H1 (cell line): ENCODE results near the gene ECE2. TPM values are rescaled to one million over a fixed set of nuclear protein-coding genes. Genes with fewer than 3 reads are reported as not detected.
A peak's percentile ranks its signal among the peaks of the same experiment; 100 is the strongest.

ENCODE experiments used
- CTCF ChIA-PET: fragments of 300-600 bp; sonication (Branson Sonifier 250); formaldehyde crosslinking; loops from one replicate; lab custom pipeline; 2021; ENCODE audit not compliant: partially characterized antibody; lab: Charles Lee
- POLR2A ChIA-PET: fragments of 300-600 bp; sonication (Branson Sonifier 250); formaldehyde crosslinking; loops from one replicate; lab custom pipeline; 2021; ENCODE audit warnings: inconsistent platforms; ENCODE audit not compliant: partially characterized antibody; lab: Charles Lee
- DNase-seq, 2 experiments: peaks; one replicate each; pipeline versions ENCODE4 v3.0.0 to v3.0.0-alpha.2; 2010 to 2022; ENCODE audit warnings: low spot score in 2 of 2, low read depth in 1 of 2, mixed read lengths in 1 of 2
- FAIRE-seq: peaks from 2 replicates; lab custom pipeline; 2011; peaks lifted over from hg19 to GRCh38; lab: Jason Lieb, UNC
- H2AFZ ChIP-seq: 2 replicates; pipeline ENCODE4 v1.8.1; 2012; ENCODE audit warnings: low read length, inconsistent platforms
- H2AK5ac ChIP-seq: 2 replicates; pipeline ENCODE4 v1.6.1; 2013; ENCODE audit warnings: low read depth, low read length
- H2BK120ac ChIP-seq: replicated peaks from 2 replicates; pipeline ENCODE3; 2013; ENCODE audit warnings: low read depth, low read length, inconsistent platforms
- H2BK12ac ChIP-seq: 2 replicates; pipeline ENCODE4 v1.6.1; 2013; ENCODE audit warnings: low read depth, low read length
- H2BK15ac ChIP-seq: 2 replicates; pipeline ENCODE4 v1.6.1; 2013; ENCODE audit warnings: low read length
- H2BK20ac ChIP-seq: 2 replicates; pipeline ENCODE4 v1.6.1; 2013; ENCODE audit warnings: low read length
- H2BK5ac ChIP-seq: 2 replicates; pipeline ENCODE4 v1.6.1; 2013; ENCODE audit warnings: low read depth, low read length
- H3K14ac ChIP-seq: 2 replicates; pipeline ENCODE4 v1.6.1; 2013; ENCODE audit warnings: inconsistent platforms; ENCODE audit not compliant: insufficient read length
- H3K18ac ChIP-seq: 2 replicates; pipeline ENCODE4 v1.6.1; 2013; ENCODE audit warnings: low read length; ENCODE audit errors: extremely low read depth
- H3K23ac ChIP-seq: 2 replicates; pipeline ENCODE4 v1.6.1; 2013; ENCODE audit warnings: inconsistent platforms; ENCODE audit not compliant: insufficient read length
- H3K23me2 ChIP-seq: 2 replicates; pipeline ENCODE4 v1.6.1; 2013; ENCODE audit warnings: low read depth, low read length
- H3K27ac ChIP-seq: 2 replicates; pipeline ENCODE4 v1.6.1; 2011; ENCODE audit warnings: low read depth, low read length, inconsistent platforms
- H3K27me3 ChIP-seq, 4 experiments: replicated peaks in 1 of 4; 1 replicate in 1 of 4; 2 replicates in 3 of 4; pipeline versions ENCODE4 v1.6.1 to v1.8.1; 2011 to 2013; ENCODE audit warnings: low read length in 3 of 4, mild to moderate bottlenecking in 3 of 4, inconsistent platforms in 2 of 4, mixed read lengths in 2 of 4, moderate library complexity in 1 of 4; ENCODE audit not compliant: control insufficient read depth in 3 of 4, insufficient read depth in 3 of 4; ENCODE audit errors: extremely low read depth in 1 of 4
- H3K36me3 ChIP-seq, 4 experiments: 2 replicates each; pipeline versions ENCODE4 v1.6.1 to v1.8.1; 2011 to 2013; ENCODE audit warnings: mild to moderate bottlenecking in 4 of 4, low read length in 3 of 4, moderate library complexity in 2 of 4, control low read depth in 1 of 4, inconsistent platforms in 1 of 4; ENCODE audit not compliant: insufficient read depth in 4 of 4, control insufficient read depth in 2 of 4
- H3K4ac ChIP-seq: replicated peaks from 2 replicates; pipeline ENCODE3; 2013; ENCODE audit warnings: low read length, low read depth, mixed read lengths, inconsistent platforms; ENCODE audit not compliant: insufficient read length
- H3K4me1 ChIP-seq, 4 experiments: replicated peaks in 1 of 4; 1 replicate in 1 of 4; 2 replicates in 3 of 4; pipeline versions ENCODE4 v1.6.1 to v1.8.1; 2011 to 2013; ENCODE audit warnings: low read length in 3 of 4, inconsistent platforms in 2 of 4, mixed read lengths in 1 of 4; ENCODE audit not compliant: insufficient read depth in 4 of 4, control insufficient read depth in 3 of 4
- H3K4me2 ChIP-seq, 2 experiments: 2 replicates each; pipeline versions ENCODE4 v1.6.1 to v1.8.1; 2011 to 2013; ENCODE audit warnings: low read depth in 2 of 2, low read length in 2 of 2, control low read depth in 1 of 2, inconsistent platforms in 1 of 2, mild to moderate bottlenecking in 1 of 2; ENCODE audit not compliant: insufficient read depth in 1 of 2
- H3K4me3 ChIP-seq, 4 experiments: fragments of 200-600, 300-600 bp in 1 of 4; sonication (generic), shearing (Covaris generic), sonication (Bioruptor Twin) in 1 of 4; 2 replicates each; pipeline versions ENCODE4 v1.5.1 to v1.8.1; 2011 to 2016; ENCODE audit warnings: low read length in 4 of 4, low read depth in 3 of 4, control low read depth in 2 of 4, inconsistent platforms in 2 of 4, mild to moderate bottlenecking in 2 of 4, mixed read lengths in 1 of 4, moderate library complexity in 1 of 4; ENCODE audit not compliant: insufficient read depth in 2 of 4; ENCODE audit errors: extremely low read depth in 1 of 4
- H3K56ac ChIP-seq: replicated peaks from 2 replicates; pipeline ENCODE3; 2013; ENCODE audit warnings: low read depth, mild to moderate bottlenecking, mixed read lengths, low read length, inconsistent platforms; ENCODE audit not compliant: insufficient read length
- H3K79me1 ChIP-seq: 2 replicates; pipeline ENCODE4 v1.6.1; 2013; ENCODE audit warnings: low read depth, low read length, control low read depth
- H3K79me2 ChIP-seq, 2 experiments: 2 replicates each; pipeline versions ENCODE4 v1.6.1 to v1.8.1; 2012 to 2013; ENCODE audit warnings: low read length in 2 of 2, mild to moderate bottlenecking in 2 of 2, inconsistent platforms in 1 of 2; ENCODE audit not compliant: insufficient read depth in 2 of 2, control insufficient read depth in 1 of 2
- H3K9ac ChIP-seq, 4 experiments: replicated peaks in 1 of 4; 1 replicate in 1 of 4; 2 replicates in 3 of 4; pipeline versions ENCODE4 v1.6.1 to v1.8.1; 2011 to 2013; ENCODE audit warnings: low read depth in 3 of 4, low read length in 3 of 4, control low read depth in 2 of 4, mild to moderate bottlenecking in 2 of 4, moderate library complexity in 2 of 4, inconsistent platforms in 1 of 4; ENCODE audit errors: extremely low read depth in 1 of 4
- H3K9me3 ChIP-seq, 2 experiments: 2 replicates each; pipeline versions ENCODE4 v1.6.1 to v1.8.1; 2012 to 2013; ENCODE audit warnings: mild to moderate bottlenecking in 2 of 2, moderate library complexity in 2 of 2, control low read depth in 1 of 2, inconsistent platforms in 1 of 2, low read depth in 1 of 2, low read length in 1 of 2, mixed read lengths in 1 of 2; ENCODE audit not compliant: insufficient read depth in 2 of 2
- H4K20me1 ChIP-seq, 2 experiments: replicated peaks in 1 of 2; 2 replicates each; pipeline versions ENCODE3 to v1.8.1; 2011 to 2013; ENCODE audit warnings: inconsistent platforms in 2 of 2, low read length in 2 of 2, mild to moderate bottlenecking in 1 of 2; ENCODE audit not compliant: insufficient read depth in 2 of 2, control insufficient read depth in 1 of 2
- H4K5ac ChIP-seq: 2 replicates; pipeline ENCODE4 v1.6.1; 2013; ENCODE audit warnings: low read length, low read depth, mixed read lengths, inconsistent platforms; ENCODE audit not compliant: insufficient read length
- H4K8ac ChIP-seq: 2 replicates; pipeline ENCODE4 v1.8.0; 2013; ENCODE audit warnings: mild to moderate bottlenecking, moderate library complexity, low read length, inconsistent platforms; ENCODE audit not compliant: insufficient read depth; ENCODE audit errors: extremely low read depth
- H4K91ac ChIP-seq: replicated peaks from 2 replicates; pipeline ENCODE3; 2013; ENCODE audit warnings: low read length, mixed read lengths, inconsistent platforms; ENCODE audit not compliant: insufficient read length
- HDAC6 ChIP-seq: IDR thresholded peaks from one replicate; pipeline ENCODE4 v1.7.1; 2012; ENCODE audit warnings: low read depth, mild to moderate bottlenecking, inconsistent platforms, low read length, moderate library complexity
- POLR2AphosphoS5 ChIP-seq: IDR thresholded peaks from 2 replicates; pipeline ENCODE4 v1.6.1; 2011; ENCODE audit warnings: low read depth, low read length
- RAD21 ChIP-seq, 2 experiments: IDR thresholded peaks in 1 of 2; conservative IDR thresholded peaks in 1 of 2; 2 replicates each; pipeline ENCODE4 v1.6.1; 2011; ENCODE audit warnings: low read depth in 2 of 2, low read length in 2 of 2, improper control_type of control experiment in 1 of 2, inconsistent platforms in 1 of 2, mild to moderate bottlenecking in 1 of 2, moderate library complexity in 1 of 2
- TBP ChIP-seq: IDR thresholded peaks from 2 replicates; pipeline ENCODE4 v1.6.1; 2011; ENCODE audit warnings: low read depth, low read length, improper control_type of control experiment
- WGBS, 2 experiments: shearing (Covaris generic) in 1 of 2; methylation state at CpG; one replicate each; pipeline versions ENCODE4 v1.1.6 to v1.1.7; 2013 to 2015; ENCODE audit warnings: low lambda C conversion rate in 2 of 2, mixed read lengths in 2 of 2, inconsistent platforms in 1 of 2, low coverage in 1 of 2, missing lambda C conversion rate in 1 of 2; ENCODE audit not compliant: insufficient replicate concordance in 2 of 2, insufficient coverage in 1 of 2, insufficient read length in 1 of 2; ENCODE audit errors: extremely low coverage in 1 of 2, missing lambda C conversion rate in 1 of 2; 5-methylcytosine and 5-hydroxymethylcytosine counted together
- polyA plus RNA-seq, 7 experiments: library from polyadenylated mRNA; depleted of rRNA in 3 of 7; stranded (reverse) in 5 of 7; unstranded in 2 of 7; fragments of >200 nt in 5 of 7; fragments of 200-250 nt in 2 of 7; gene quantifications; 1 replicate in 5 of 7; 2 replicates in 1 of 7; 4 replicates in 1 of 7; pipeline versions ENCODE4 v1.2.1 to v1.2.3, GENCODE V29; 2011 to 2013; ENCODE audit warnings: missing spikeins in 2 of 7, mixed read lengths in 2 of 7
- total RNA-seq: library from RNA; stranded (reverse); fragmentation: NEBNext Ultra II Directional; extraction: Animal tissue kit (Norgen Biotek cat#: 25700); gene quantifications from 2 replicates; pipeline ENCODE4 v1.2.1, GENCODE V29; 2021
- TF ChIP-seq, protein P1 (sequence below): IDR thresholded peaks from 2 replicates; pipeline ENCODE4 v1.6.1; 2012; ENCODE audit warnings: inconsistent platforms
- TF ChIP-seq, protein P2 (sequence below), 3 experiments: IDR thresholded peaks; 1 replicate in 2 of 3; 2 replicates in 1 of 3; pipeline versions ENCODE4 v1.5.1 to v1.6.1; 2011; ENCODE audit warnings: low read length in 3 of 3, mild to moderate bottlenecking in 3 of 3, inconsistent platforms in 2 of 3, low read depth in 1 of 3, moderate library complexity in 1 of 3; ENCODE audit not compliant: insufficient read depth in 1 of 3; ENCODE audit errors: control extremely low read depth in 1 of 3

The ECE2 gene
- total and polyA plus RNA-seq, 2 of the 8 experiments (the other 6 are each of a cell fraction or from before 2014, with no cell fraction given): 0.44 to 0.86 TPM

- no peak overlapping the region for H2BK5ac ChIP-seq
- 16% methylated on average over 38 of the region's 46 CpGs; no CpG with 5 or more reads in 1 of the 2 experiments for WGBS, 2 experiments
- 0 out of 7 replicates have a peak overlapping the region, but pooled peaks of 1 of the 4 experiments have one; percentile 4 for H3K9ac ChIP-seq
- H3K27me3 ChIP-seq: no peaks in the 10 kb centered on the region; a peak in 2 of 7 replicates
- H3K4ac ChIP-seq: no peak overlapping the region
- FAIRE-seq (no peak), DNase-seq (peak in 1 of 2 experiments; percentile 57)
- no peaks in the 10 kb centered on the region for H3K79me2 ChIP-seq
- H4K91ac ChIP-seq: no peak overlapping the region
- ChIA-PET CTCF (interaction anchor here (0.7 to 8.9 kb wide), 16 partner anchors 8 to 97 kb away, joined by 3 to 183 read pairs (median 5); partner anchors contain the start of genes EEF1AKMT4 and VWA5B2), POLR2A (interaction anchor here (0.6 to 3.4 kb wide), 14 partner anchors 9 to 97 kb away, joined by 3 to 13 read pairs (median 5); partner anchors contain the start of genes CAMK2N2 and EEF1AKMT4)
- peaks cover 13 to 34% (median 23%) of the 10 kb centered on the region in 4 experiments; a peak in 7 of 8 replicates for H3K36me3 ChIP-seq
- peaks cover 2% of the 10 kb centered on the region for H3K79me1 ChIP-seq
- H3K23me2 ChIP-seq: no peaks in the 10 kb centered on the region; the same call in 1 of the 2 replicates
- peak overlapping the region; percentile 31; the same call in 1 of the 2 replicates for H4K8ac ChIP-seq
- no peak overlapping the region for H3K56ac ChIP-seq
- peak overlapping the region; percentile 37 to 82 for H3K4me2 ChIP-seq
- H3K18ac ChIP-seq: no peak overlapping the region; the same call in 1 of the 2 replicates
- peaks cover 8 to 16% of the 10 kb centered on the region in 2 experiments for H4K20me1 ChIP-seq
- H3K9me3 ChIP-seq: no peaks in the 10 kb centered on the region
- no peak overlapping the region for H2BK12ac ChIP-seq
- no peak overlapping the region for H3K14ac ChIP-seq
- H2BK15ac ChIP-seq: no peak overlapping the region
- no peak overlapping the region for H2AFZ ChIP-seq
- no peak overlapping the region for H3K23ac ChIP-seq
- H2BK120ac ChIP-seq: no peak overlapping the region
- H2BK20ac ChIP-seq: no peak overlapping the region
- peak overlapping the region in 3 of 4 experiments; percentile 26 to 54 (median 42); a peak in 6 of 8 replicates for H3K4me3 ChIP-seq
- H3K27ac ChIP-seq: no peak overlapping the region
- H3K4me1 ChIP-seq: peaks cover 0 to 5% (median 1%) of the 10 kb centered on the region in 4 experiments; a peak in 3 of 7 replicates
- H4K5ac ChIP-seq: no peak overlapping the region
- no peak overlapping the region for H2AK5ac ChIP-seq
- TF ChIP-seq HDAC6 (no peak), RAD21 (IDR thresholded peaks at IDR 0.05 in 1 of 2, conservative IDR thresholded peaks at IDR 0.05 in 1 of 2; ENCODE audit: low read depth in 2 of 2, low read length in 2 of 2) (peak; percentile 45 to 65), TBP (0 out of 2 replicates have a peak, but pooled peaks have one; percentile 17), POLR2AphosphoS5 (peak; percentile 23; the same call in 1 of the 2 replicates)
- TF ChIP-seq, protein P1, sequence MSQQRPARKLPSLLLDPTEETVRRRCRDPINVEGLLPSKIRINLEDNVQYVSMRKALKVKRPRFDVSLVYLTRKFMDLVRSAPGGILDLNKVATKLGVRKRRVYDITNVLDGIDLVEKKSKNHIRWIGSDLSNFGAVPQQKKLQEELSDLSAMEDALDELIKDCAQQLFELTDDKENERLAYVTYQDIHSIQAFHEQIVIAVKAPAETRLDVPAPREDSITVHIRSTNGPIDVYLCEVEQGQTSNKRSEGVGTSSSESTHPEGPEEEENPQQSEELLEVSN: no peak
- TF ChIP-seq, protein P2, sequence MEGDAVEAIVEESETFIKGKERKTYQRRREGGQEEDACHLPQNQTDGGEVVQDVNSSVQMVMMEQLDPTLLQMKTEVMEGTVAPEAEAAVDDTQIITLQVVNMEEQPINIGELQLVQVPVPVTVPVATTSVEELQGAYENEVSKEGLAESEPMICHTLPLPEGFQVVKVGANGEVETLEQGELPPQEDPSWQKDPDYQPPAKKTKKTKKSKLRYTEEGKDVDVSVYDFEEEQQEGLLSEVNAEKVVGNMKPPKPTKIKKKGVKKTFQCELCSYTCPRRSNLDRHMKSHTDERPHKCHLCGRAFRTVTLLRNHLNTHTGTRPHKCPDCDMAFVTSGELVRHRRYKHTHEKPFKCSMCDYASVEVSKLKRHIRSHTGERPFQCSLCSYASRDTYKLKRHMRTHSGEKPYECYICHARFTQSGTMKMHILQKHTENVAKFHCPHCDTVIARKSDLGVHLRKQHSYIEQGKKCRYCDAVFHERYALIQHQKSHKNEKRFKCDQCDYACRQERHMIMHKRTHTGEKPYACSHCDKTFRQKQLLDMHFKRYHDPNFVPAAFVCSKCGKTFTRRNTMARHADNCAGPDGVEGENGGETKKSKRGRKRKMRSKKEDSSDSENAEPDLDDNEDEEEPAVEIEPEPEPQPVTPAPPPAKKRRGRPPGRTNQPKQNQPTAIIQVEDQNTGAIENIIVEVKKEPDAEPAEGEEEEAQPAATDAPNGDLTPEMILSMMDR (IDR thresholded peaks at IDR 0.05; ENCODE audit: control extremely low read depth in 1 of 3, insufficient read depth in 1 of 3, low read depth in 1 of 3, low read length in 3 of 3): peak in 2 of 3 experiments; percentile 41 to 56; a peak in 3 of 4 replicates
Observed at GRCh38 chr3:184241447-184242296, 34.1 kb upstream of the ECE2 start.
